GM19238 (cell line): Measurements from ENCODE around the gene CTH.
A peak's percentile ranks its signal among the peaks of the same experiment; 100 is the strongest.
"Not testable (repeated sequence)": the region's sequence is repeated elsewhere in the genome, so short reads cannot be mapped to it uniquely, and the experiment has no call there.

Experiments
- DNase-seq: peaks from one replicate; pipeline ENCODE4 v3.0.0; 2011; ENCODE audit warnings: low spot score; ENCODE audit not compliant: insufficient read length

Gene CTH

GRCh38 chr1:70452164-70452939 lies 41.3 kb downstream of the CTH start:
- DNase-seq, result not testable (repeated sequence)

DNA sequence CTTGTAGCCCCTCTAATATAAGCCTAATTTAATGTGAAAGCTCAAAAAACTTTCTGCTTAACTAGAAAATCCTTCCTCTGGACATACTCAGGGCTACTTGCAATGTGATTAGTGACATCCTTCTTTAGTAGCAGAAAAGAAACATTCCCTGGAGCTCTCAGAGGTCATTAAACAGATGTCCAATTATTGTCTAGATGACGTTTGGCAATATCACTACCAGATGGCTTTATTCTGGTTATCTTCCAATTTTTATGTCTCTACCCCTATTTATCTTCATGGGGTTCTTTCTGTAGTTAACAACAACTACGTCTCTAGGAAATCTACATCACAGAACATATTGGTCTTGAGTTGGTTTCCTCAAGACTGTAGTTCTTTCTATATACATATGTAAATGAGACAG lies 44.2 kb downstream of the CTH start:
- DNase-seq, result no peak

DNA sequence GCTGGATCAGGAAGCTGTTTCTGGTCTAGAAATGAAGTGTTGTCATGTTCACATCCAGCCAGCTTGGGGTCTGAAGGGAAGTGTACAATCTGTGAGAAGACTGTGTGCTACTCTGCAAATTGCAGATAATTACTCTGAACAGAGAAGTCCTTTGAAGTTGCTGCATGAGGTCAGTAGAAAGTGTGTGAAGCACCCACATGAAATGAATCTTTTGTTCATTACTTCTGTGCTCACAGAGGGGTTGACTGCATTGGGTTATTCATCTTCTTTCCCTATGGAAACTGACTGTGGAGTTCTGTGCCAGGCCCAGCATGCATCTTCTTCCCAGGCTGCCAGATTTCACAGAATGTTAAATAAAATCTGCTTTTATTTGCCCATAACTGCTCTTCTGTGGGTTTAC lies 47.1 kb downstream of the CTH start:
- no peak for DNase-seq

DNA sequence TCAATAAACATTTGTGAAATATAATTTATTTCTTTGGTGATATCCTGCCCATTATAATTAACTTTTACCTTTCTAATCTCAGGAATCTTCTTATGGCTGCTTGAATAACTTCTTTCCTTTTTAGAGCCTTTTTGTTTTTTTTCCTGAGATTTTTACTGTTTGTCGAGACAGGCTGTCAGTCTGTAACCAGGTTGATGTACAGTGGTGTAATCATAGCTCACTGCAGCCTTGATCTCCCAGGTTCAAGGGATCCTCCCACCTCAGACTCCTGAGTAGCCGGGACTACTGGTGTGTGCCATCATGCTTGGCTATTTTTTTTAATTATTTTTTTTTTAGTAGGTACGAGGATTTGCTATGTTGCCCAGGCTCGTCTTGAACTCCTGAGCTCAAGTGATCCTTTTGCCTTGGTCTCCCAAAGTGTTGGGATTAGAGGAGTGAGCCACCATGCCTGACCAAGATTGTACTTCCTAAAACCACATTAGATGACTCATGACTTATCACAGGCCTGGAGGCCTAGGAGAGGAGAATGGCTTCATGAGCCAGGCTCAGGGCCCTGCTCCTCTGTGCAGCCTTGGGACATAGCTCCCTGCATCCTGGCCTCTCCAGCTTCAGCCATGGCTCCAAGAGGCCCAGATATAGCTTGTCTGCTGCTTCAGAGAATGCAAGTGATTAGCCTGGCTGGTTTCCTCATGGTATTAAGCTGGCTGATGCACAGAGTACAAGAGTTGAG lies 48.6 kb downstream of the CTH start:
- no peak for DNase-seq

DNA sequence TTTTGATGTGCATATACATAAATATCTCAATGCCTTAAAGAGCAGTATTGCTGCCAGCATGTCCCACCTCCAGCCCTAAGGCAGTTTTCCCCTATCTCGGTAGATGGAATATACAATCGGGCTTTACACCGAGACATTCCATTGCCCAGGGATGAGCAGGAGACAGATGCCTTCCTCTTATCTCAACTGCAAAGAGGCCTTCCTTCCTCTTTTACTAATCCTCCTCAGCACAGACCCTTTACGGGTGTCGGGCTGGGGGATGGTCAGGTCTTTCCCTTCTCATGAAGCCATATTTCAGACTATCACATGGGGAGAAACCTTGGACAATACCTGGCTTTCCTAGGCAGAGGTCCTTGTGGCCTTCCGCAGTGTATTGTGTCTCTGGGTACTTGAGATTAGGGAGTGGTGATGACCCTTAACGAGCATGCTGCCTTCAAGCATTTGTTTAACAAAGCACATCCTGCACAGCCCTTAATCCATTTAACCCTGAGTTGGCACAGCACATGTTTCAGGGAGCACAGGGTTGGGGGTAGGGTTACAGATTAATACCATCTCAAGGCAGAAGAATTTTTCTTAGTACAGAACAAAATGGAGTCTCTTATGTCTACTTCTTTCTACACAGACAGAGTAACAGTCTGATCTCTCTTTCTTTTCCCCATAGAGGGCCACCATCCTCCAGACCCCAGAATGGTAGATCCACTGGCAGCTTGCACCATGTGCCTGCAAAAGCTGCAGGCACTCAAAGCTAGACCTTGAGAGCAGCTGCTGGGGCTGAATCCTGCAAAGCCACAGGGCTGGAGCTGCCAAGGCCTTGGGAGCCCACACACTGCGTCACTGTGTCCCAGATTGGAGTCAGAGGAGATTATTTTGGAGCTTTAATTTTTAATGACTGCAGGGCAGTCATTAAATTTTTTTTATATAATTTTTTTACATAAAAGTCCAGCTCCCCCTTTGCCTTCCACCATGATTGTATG lies 50.0 kb downstream of the CTH start:
- DNase-seq, result not testable (repeated sequence)

- no peak for DNase-seq
These were observed 51.5 kb downstream of the CTH start for GRCh38 chr1:70462611-70463010.

- DNase-seq, result no peak
These were observed 54.8 kb downstream of the CTH start for GRCh38 chr1:70465911-70466310.

GRCh38 chr1:70467531-70467930 lies 56.5 kb downstream of the CTH start:
- DNase-seq, result no peak

- no peak for DNase-seq
These were observed 57.1 kb downstream of the CTH start for GRCh38 chr1:70468180-70468579.

DNA sequence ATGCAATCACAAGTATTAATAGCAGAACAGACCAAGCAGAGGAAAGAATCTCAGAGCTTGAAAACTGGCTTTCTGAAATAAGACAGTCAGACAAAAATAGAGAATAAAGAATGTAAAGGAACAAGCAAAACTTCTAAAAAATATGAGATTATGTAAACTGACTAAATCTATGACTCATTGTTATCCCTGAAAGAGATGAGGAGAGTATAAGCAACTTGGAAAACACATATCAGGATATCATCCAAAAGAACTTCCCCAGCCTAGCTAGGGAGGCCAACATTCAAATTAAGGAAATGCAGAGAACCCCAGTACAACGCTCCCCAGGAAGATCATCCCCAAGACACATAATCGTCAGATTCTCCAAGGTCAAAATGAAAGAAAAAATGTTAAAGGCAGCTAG lies 58.1 kb downstream of the CTH start:
- not testable (repeated sequence) for DNase-seq

DNA sequence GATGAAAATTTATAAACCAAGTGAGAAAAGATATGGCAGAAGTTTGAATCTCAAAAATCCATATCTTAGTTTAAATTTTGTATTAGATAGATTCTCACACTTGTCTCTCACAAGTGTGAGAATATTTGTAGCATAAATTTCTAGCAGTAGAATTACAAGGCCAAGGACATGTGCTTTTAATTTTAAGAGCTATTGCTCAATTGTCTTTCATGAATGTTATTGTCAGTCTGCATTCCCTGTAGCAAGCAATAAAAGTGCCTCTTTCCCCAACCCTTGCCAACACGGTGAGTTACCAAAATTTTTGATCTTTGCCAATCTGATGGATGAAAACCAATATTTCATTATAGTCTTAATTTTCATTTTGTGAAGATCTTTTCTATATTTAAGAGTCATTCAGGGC lies 64.0 kb downstream of the CTH start:
- DNase-seq, result no peak

- DNase-seq, result no peak
These were observed 66.0 kb downstream of the CTH start for GRCh38 chr1:70477090-70477489.

DNA sequence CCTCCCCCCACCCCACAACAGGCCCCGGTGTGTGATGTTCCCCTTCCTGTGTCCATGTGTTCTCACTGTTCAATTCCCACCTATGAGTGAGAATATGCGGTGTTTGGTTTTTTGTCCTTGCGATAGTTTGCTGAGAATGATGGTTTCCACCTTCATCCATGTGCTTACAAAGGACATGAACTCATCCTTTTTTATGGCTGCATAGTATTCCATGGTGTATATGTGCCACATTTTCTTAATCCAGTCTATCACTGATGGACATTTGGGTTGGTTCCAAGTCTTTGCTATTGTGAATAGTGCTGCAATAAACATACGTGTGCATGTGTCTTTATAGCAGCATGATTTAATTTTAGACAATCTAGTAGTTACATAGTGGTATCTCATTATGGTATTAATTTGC lies 66.8 kb downstream of the CTH start:
- DNase-seq, result not testable (repeated sequence)

- no peak for DNase-seq
These were observed 72.3 kb downstream of the CTH start for GRCh38 chr1:70483342-70483741.

GRCh38 chr1:70485624-70486023 lies 74.6 kb downstream of the CTH start:
- no peak for DNase-seq

DNA sequence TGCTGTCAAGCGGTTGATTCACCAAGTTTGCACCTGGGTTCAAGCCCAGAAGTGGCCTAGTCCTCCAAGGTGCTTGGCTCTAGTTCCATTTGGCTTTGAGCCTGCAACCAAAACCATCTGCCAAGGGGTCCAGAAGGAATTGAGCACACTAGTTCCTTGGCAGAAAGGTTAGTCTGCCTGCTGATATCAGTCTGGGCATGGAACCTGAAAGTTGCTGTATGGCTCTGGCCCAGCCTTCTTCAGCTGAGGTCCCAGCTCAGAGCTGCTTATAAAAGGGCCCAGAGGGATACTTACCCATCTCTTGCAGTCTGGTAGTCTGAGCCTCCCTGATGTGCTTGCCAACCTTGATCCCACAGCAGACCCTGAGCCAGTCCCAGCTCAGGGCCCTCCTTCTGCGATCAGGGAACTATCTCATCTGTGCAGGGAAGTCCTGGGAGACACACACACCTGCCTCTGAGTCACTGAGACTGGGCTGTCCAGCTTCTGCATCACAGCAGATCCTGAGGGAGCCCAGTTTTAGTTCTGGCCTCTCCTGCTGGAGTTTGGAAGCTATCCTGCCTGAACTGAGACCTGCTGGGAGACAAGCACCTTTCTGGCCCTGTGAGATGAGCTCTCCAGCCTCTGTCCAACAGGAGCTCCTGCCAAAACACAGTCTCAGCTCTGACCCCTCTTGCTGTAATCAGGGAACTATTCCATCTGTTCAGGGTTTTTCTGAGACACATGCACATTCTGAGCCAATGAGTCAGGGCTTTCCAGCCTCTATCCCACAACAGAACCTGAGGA lies 75.8 kb downstream of the CTH start:
- DNase-seq, result no peak

- no peak for DNase-seq
These were observed 76.4 kb downstream of the CTH start for GRCh38 chr1:70487459-70487815.

- peak; percentile 22 for DNase-seq
These were observed 77.0 kb downstream of the CTH start for GRCh38 chr1:70487910-70488665.
